Measurements from ENCODE around the gene APOLD1.

GRCh38 chr12:12755923-12756322 lies 29.5 kb upstream of the APOLD1 start:
- TF ChIP-seq, protein P1, sequence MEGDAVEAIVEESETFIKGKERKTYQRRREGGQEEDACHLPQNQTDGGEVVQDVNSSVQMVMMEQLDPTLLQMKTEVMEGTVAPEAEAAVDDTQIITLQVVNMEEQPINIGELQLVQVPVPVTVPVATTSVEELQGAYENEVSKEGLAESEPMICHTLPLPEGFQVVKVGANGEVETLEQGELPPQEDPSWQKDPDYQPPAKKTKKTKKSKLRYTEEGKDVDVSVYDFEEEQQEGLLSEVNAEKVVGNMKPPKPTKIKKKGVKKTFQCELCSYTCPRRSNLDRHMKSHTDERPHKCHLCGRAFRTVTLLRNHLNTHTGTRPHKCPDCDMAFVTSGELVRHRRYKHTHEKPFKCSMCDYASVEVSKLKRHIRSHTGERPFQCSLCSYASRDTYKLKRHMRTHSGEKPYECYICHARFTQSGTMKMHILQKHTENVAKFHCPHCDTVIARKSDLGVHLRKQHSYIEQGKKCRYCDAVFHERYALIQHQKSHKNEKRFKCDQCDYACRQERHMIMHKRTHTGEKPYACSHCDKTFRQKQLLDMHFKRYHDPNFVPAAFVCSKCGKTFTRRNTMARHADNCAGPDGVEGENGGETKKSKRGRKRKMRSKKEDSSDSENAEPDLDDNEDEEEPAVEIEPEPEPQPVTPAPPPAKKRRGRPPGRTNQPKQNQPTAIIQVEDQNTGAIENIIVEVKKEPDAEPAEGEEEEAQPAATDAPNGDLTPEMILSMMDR (IDR thresholded peaks at IDR 0.05; ENCODE audit: insufficient read depth, low read depth, low read length): no peak
- no peak for TF ChIP-seq EZH2 (IDR thresholded peaks at IDR 0.05; ENCODE audit: insufficient read depth, low read length)
